IPS DF 19.7 (cell line): ENCODE results near the gene AOPEP.

Experiments
- DNase-seq: peaks from one replicate; pipeline ENCODE4 v3.0.0-alpha.2; 2013; ENCODE audit warnings: low read depth, low spot score

The AOPEP gene

DNA sequence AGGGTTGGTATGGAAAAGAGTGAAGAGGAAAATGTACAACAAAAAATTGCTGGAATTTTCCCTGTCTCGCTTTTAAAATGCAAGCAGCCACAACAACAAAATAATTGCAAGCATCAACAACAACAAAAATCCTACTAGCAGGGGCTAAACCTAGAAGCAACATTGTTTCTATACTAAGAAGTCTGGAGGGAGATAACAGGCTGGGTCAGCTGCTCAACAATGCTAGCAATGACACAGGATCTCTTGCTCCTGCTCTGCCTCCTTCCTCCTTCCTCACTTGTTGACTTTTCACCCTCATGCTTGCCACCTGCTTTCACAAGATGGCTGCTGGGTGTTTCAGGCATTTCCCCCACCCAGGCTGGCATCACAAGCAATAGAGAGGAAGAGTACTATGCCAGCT lies 7.6 kb upstream of the AOPEP start:
- no peak for DNase-seq

DNA sequence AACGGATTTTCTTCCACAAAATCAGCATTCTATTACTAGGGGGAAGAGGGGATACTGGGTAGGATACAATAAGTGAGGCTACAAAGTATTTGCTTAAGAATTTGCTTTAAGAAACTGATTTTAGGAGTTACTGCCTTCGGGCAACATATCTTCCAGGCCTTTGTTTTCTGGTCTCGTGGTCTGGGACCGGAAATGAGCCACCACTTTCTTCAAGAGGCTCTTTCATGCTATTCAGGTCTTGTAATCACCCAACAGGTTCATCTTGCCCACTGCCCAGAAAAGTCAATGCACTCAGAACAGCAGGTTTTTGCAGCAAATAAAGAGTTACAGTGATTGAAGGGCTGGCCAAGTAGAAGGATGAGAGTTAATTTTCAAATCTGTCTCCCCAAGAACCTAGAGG lies 6.6 kb upstream of the AOPEP start:
- no peak for DNase-seq

DNA sequence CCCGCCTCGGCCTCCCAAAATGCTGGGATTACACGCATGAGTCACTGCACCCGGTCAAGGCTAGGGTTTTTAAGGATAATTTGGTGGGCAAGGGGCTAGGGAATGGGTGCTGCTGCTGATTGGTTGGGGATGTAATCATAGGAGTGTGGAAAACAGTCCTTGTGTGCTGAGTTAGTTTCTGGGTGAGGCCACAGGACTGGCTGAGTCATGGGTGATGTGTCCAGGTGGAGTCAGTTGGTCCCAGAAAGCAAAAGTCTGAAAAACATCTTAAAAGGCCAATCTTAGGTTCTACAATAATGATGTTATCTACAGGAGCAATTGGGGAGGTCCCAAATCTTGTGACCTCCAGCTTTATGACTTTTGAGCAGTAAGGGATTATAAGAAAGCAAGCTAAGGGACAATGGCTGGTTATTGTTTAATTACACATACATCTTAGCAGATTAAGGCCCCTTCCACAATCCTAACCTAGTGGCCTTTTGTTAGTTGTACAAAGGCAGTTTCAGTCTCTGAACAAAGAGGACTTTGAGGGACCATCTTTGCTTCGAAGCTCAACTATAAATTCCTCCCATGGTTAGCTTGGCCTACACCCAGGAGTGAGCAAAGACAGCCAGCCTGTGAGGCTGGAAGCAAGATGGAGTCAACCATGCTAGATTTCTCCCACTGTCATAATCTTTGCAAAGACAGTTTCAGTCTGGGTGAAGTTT lies 5.5 kb upstream of the AOPEP start:
- DNase-seq: no peak

DNA sequence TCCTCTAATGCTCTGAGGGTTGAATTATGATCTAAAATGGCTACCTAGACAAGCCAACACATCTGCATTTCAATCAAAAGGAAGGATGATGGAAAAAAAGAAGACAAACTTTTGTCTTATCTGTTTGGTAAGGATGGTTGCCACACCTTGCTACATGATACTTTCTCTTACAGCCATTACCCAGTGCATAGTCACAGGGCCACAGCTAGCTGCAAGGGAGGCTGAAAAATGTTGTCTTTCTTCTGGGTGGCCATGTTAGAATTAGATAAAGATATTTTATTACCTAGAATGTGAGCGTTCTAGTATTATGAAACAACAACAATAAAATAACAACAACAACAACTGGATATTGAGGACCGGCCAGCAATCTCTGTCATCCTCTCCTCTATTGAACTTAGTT lies 4.7 kb upstream of the AOPEP start:
- no peak for DNase-seq

DNA sequence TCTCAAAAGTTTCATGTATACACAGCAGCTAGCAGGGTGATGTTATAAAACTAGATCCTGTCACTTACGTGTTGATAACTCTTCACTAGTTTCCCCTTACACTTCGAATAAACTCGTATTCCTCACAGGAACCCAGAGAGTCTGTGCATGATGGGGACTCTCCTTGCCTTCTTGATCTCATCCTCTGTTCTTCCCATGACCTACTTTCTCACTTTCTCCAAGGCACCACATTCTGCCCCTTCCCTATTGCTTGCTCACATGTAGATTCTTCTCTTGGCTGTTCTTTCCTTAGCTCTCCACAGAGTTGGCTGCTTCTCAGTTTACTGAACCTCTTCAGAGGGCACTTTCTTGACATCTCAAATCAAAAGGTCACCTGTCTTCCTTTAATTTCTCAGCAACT lies 1.2 kb upstream of the AOPEP start:
- no peak for DNase-seq

DNA sequence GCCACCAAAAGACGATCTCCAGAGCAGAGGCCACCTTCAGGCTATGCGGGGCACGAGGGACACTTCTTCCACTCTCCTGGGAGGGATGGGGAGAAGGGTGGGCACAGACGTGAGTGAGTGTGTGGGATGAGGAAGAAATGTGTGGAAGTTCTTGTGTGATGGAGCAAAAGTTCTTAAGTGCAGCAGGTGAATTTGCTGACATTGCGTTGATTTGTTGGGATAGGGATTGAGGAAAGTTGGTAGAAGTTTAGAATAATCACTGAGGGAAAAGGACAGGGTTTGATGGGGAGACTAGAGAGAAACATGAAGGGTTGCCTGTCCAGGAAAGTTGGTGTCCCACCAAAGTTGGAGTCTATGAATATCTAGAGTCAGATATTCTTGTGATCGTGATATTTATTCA lies 2.2 kb downstream of the AOPEP start:
- no peak for DNase-seq

DNA sequence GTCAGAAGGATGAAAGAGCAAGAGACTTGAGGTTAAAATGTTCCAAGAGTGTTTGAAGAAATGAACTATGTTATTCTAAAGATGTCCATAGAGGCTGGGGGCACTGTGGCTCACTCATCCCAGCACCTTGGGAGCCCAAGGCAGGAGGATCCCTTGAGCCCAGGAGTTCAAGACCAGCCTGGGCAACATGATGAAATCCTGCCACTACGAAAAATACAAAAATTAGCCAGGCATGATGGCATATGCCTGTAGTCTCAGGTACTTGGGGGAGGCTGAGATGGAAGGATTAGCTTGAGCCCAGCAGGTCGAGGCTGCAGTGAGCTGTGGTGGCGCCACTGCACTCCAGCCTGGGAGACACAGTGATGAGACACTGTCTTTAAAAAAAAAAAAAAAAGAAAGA lies 2.7 kb downstream of the AOPEP start:
- DNase-seq: no peak

DNA sequence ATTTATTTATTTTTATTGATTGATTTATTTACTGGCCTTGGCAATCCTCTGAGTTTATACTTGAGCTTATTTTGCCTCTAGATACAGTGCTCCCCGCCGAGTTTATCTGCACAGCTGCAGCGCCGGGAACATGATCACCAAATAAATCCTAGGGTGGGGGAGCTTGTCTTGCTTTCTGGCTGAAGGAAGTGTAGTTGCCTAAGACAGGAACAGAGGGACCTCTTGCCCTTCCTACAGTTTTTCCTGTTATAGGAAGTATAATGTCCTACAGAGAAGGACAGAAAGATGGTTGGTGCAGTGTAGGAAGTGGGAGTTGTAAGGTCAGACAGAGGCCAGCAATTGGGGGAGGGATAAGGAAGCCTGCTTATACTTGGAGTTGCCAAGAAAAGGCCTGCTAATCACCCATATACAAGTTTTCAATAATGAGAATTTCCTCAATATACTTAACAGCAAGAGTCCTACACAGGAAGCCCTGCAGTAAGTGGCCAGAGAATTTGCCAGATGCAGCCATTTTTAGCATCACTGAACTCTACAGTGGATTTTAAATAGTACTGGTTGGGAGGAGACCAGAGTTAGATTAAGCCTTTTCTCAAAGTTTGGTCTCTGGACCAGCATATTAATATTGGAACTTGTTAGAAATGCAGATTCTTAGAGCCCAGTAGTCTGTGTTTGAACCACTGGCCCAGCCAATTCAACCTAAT lies 7.7 kb downstream of the AOPEP start:
- no peak for DNase-seq

DNA sequence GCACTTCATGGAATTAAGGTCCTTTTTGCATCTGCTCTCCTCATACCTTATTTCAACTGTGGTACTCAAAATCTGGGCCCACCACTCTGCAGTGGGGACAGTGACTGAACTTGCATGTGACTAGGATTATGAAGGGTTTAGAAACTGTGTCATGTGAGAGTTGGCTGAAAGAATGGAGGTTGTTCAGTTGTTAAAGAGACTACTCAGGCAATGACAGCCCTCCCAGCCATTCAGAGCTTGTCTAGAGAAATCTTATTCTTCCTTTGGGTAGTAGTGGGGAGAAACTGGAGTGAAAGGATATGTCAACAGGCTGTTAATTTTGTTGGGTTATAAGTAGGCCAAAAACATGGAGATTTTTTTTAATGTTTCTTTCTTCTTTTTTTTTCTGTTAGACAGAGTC lies 10.3 kb downstream of the AOPEP start:
- DNase-seq: no peak

DNA sequence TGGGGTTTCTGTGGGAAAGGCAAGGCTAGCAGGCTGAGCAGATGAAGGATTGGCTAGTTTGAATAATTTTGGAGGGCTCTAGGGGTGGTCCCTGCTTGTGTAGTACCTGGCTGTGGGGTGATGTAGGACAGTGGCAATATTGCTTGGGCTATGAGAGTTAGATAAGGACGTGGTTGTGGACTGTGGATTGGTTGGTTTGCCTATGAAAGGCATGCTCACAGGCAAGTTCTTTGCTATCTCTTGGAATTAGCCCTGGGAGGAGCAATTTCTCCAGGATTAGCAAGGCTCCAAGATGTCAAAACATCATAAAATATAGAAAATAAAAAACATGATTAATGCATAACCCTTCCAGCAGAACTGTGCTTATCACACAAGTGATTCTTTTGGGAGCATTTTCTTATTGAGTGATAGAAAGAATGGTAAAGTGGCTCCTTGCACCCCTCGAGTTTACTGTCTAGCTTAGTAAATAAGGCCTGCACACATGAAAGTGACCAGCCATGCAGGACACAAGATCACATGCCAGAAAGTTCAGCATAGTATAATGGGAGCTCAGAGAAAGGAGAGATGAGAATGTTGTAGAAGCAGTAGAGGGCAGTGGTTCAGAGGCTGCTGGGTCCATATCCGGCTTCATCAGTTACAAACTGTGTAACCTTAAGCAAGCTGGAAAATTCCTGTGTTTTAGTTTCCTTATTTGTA lies 13.8 kb downstream of the AOPEP start:
- DNase-seq: no peak

DNA sequence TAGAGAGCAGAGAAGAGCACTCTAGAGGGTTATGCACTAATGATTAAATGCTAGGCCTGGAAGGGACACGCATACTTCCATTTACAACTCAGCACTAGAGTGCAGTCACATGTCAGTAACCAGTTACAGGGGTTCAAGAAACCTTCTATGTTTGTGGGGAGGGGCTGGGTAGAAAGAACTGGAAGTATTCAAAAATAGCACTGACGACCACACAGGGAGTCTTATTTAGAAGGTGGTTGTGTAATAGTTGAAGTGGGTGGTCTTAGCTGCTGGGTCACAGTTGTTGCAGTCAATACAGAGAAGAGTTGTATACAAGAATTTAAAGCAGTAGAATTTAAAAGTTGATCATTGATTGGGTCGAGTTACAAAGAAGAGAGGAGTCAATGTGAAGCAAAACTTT lies 15.4 kb downstream of the AOPEP start:
- DNase-seq: no peak

DNA sequence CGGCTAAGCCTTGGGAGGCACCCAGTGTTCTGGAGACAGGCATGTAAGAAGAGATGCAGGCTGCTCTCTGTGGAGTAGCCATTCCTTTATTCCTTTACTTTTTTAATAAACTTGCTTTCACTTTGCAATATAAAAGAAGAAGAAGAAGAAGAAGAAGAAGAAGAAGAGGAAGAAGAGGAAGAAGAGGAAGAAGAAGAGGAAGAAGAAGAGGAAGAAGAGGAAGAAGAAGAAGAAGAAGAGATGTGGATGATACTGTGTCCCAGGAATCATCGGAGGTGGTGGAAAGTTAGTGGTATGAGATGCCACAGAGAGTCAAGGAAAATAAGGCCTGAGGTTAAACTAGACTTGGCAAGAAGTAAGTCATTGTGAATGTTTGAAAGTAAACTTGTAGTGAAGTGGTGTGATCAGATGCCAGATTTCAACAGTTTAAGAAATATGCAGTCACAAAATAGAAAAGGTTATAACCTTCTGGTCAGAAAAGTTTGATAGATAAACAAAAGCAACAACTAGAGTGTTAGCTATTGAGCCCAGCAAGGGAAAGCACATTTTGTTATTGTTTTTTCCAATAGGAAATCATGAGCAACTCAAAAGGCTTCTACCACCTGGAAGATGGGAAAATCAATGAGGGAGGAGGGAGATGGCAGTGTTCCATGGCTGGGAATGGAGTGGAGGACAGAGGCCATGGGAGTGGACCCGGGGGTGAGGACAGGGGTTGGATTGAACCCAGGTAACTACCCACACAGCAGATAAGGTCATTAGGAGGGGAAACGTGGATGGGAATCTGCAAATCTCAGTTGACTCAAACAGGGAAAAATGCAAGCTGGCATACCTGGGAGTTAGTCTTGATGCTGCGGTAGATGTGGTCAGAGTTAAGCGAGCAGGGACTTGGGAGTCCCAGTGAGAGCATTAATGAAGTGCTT lies 16.8 kb downstream of the AOPEP start:
- no peak for DNase-seq

DNA sequence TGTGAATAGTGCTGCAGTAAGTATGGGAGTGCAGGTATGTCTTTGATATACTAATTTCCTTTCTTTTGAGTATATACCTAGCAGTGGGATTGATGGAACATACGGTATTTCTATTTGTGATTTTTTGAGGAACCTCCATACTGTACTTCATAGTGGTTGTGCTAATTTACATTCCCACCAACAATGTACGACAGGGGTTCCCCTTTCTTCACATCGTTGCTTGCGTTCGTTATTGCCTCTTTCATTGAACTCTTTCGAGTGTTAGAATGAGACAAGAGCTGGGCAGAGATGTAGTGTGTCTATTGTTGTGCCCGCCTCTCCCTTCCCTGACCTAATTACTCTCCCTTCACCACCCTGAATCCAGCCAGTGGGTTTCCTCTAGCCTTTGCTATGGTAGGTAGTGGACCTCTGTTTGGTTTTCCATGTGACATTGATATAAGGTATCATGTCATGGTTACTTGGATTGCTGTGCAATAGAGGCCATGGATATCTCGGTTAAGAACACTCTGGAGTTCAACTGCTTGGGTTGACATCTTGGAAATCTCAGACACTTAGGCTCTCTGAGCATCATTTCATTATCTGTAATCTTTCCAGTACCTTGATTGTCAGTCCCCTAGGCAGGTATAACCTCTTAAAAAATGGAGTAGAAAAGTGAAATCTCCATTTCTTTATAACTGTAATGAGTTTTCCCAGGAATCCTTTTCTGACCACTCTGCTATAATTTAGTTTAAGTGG lies 19.5 kb downstream of the AOPEP start:
- DNase-seq: no peak

DNA sequence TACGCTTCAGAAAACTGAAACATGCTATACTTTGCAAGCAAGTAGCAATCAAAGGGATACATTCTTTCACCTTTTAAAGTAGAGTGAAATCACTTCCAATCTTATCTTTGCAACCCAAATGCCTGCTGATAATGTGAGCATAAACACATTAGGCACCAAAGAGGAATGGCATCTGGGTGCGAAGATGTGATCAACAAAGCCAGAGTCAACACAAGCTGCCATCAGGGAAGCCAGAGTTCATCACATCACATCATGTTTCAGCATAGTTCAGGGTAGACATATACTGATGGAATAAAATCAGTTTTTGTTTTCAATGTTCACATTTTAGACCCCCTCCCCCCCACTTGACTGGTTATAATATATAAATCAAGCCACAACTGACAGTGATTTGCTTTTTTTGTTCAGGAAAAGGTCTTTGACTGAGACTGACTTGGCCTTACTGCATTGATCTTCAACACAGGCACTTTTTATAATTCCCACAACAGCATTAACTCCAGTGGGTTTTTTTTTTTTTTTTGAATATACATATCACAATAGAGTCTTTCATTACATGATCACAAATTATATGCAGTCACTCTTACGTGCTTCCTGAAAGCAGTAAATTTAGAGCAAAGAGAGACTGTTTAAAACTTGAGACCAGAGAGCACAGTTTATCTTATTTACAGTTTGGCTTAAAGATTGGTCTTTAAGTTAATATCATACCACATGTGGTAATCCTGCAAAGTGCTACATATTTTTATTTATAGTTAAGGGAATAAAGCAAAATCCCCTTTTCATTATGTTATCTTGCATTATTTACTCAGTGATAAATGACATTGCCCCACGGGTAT lies 20.3 kb downstream of the AOPEP start:
- DNase-seq: no peak

DNA sequence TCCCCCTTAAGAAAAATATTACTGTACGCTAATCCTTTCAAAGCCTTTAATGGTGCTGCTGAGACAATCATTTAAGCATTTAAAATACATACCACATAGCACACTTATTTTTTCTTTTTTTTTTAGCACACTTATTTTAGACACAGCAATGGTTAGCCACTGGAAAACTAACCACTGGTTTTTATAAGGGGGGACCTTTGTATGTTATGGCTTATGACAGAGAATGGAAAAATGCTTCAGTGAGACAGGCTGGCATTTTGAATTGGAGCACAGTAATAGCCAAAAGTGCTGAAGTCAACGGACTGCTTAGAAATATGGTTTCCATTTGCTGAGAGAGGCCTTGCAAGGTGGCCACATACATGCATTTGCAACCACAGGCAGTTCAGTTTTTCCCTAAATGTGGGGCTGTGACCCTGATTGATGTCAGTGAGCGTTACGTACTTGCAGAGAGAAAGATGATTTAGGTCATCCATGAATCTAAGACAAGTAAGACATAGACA lies 28.5 kb downstream of the AOPEP start:
- DNase-seq: no peak

DNA sequence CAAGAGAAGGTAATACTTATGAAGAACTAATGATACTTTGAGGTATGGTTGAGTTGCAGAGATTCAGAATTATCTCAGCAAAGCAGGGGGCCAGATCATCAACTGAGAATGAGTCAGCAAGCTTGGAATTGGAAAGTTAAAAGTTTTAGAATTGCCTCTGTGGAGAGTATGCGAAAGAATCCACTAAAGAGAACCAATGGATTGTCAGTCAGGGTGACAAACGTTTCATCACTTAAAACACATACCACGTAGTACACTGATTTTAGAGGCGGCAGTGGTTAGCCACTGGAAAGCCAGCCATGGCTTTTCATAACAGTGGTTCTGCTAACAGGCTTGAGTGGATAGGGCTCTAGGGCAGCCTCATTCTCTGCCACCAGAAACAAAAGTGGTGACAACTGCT lies 30.7 kb downstream of the AOPEP start:
- no peak for DNase-seq

DNA sequence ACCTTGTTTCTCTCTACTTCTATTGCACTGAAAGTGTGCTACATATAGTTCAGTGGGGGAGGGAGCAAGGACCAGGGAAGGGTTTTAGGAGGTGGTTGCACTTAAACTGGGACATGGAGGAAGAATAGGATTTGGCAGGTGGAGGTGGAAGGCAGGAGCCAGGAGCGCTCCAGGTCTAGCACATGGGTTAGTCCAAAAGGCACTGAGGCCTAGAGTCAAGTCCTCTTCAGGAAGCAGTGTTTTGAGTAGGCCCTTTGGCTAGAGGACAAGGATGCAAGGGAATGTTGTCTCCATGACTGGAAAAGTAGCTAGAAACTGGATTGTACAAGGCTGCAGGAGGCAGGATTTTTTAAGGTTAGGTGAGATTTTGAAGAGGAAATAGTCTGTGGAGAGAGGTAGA lies 31.5 kb downstream of the AOPEP start:
- DNase-seq: no peak

DNA sequence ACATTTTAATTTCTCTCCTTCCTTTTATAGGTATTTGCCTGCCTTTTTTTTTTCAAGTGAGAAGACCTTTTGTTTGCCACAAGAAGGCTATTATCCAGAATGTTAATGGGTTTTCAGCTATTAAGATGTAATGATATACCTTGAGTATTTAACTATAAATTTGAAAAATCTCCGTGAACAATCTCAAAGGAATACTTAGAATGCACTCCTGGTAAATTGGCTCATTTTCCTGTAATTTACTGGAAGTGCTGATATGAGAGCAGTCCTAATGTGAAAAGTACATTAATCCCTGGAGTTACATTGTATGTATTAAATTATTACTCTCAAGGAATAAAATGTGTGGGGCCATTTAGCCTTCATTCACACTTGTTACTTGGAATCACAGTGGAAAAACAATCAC lies 32.4 kb downstream of the AOPEP start:
- DNase-seq: no peak

DNA sequence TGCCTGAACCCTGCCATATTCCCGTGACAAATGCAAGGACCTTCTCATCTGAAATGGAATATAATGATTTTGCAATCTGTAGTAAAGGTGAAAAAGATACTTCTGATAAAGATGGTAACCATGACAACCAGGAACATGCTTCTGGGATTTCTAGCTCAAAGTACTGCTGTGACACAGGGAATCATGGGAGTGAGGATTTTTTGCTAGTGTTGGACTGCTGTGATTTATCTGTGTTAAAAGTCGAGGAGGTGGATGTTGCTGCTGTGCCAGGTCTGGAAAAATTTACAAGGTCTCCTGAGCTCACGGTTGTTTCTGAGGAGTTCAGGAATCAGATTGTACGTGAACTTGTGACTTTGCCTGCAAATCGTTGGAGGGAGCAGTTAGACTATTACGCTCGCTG lies 33.5 kb downstream of the AOPEP start:
- no peak for DNase-seq

DNA sequence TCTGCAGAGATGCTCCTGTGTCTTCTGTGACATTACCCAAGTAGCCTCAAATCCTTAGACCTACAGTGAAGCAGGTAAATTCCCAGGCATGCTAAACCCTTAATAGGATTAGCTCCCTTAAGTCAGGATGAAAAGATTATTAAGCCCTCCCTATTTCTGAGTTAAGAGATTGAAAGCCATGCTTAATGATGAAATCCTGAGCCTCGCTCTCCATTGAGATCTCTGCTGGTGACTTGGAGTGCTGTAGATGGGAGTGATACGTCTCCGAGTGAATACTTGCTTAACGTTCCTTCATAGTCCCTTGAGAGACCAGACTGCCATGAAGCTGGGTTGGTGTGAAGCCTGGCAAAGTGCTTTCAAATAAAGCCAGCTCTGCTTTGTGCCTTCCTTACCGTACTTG lies 34.2 kb downstream of the AOPEP start:
- no peak for DNase-seq
